HL-60 (cell line): ENCODE data around the gene CCDC90B.

Experiments used
- DNase-seq, 2 experiments: peaks; one replicate each; pipeline ENCODE4 v3.0.0-alpha.2; 2010 to 2020; ENCODE audit warnings: low read depth in 1 of 2, low spot score in 1 of 2
- H3K27ac ChIP-seq: fragments of 250-450 bp; sonication (Bioruptor Pico); replicated peaks from 2 replicates; pipeline ENCODE4 v1.5.1; 2020; ENCODE audit warnings: mild to moderate bottlenecking, moderate library complexity
- H3K27me3 ChIP-seq: fragments of 250-450 bp; sonication (Bioruptor Pico); 2 replicates; pipeline ENCODE4 v1.5.1; 2021; ENCODE audit warnings: mild to moderate bottlenecking, moderate library complexity; ENCODE audit not compliant: insufficient read depth, poor library complexity, severe bottlenecking
- H3K4me3 ChIP-seq: replicated peaks from 2 replicates; pipeline ENCODE4 v1.5.1; 2011; ENCODE audit warnings: mild to moderate bottlenecking, control low read depth, low read length; ENCODE audit not compliant: insufficient read depth
- CTCF ChIP-seq: IDR thresholded peaks from one replicate; pipeline ENCODE4 v1.5.1; 2011; ENCODE audit warnings: low read length, control low read depth, inconsistent platforms; ENCODE audit not compliant: insufficient read depth
- GABPA ChIP-seq: IDR thresholded peaks from 2 replicates; pipeline ENCODE4 v1.6.1; 2012; ENCODE audit warnings: low read depth
- POLR2AphosphoS5 ChIP-seq: IDR thresholded peaks from 2 replicates; pipeline ENCODE4 v1.6.1; 2012; ENCODE audit warnings: low read depth
- REST ChIP-seq: IDR thresholded peaks from 2 replicates; pipeline ENCODE4 v1.6.1; 2012; ENCODE audit warnings: low read depth; ENCODE audit not compliant: insufficient replicate concordance
- SPI1 ChIP-seq: IDR thresholded peaks from 2 replicates; pipeline ENCODE4 v1.6.1; 2012; ENCODE audit warnings: low read depth, mild to moderate bottlenecking, borderline replicate concordance

The CCDC90B gene

DNA sequence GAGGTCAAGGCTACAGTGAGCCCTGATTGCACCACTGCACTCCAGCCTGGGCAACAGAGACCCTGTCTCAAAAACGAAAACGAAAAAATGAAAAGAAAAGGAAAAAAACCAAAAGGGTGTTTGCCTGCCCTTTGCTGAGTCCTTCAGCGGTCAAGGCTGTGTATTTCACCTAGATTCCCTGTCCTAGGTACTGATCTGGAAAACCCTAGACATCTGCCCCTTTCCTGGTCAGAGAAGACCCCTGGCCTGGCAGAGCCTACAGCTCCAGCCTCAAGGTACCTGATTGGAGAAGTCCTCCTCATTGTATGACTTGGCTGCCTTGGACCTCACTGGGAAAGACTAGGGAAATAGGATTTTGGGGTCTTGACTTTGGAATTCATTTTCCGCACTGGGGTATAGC lies 8.0 kb upstream of the CCDC90B start:
- Histone ChIP-seq H3K4me3 (no peak overlapping the region), H3K27ac (no peak overlapping the region), H3K27me3 (no peaks in the 10 kb centered on the region)
- no peak for DNase-seq
- TF ChIP-seq REST: peak; percentile 65
- no peak for TF ChIP-seq SPI1

GRCh38 chr11:83293457-83293774 lies 7.2 kb upstream of the CCDC90B start:
- no peak for DNase-seq
- Histone ChIP-seq H3K4me3 (no peak overlapping the region), H3K27ac (no peak overlapping the region)

GRCh38 chr11:83292709-83293456 lies 6.7 kb upstream of the CCDC90B start:
- TF ChIP-seq CTCF (peak; percentile 69), SPI1 (no peak)
- Histone ChIP-seq H3K27ac (no peak overlapping the region), H3K4me3 (no peak overlapping the region), H3K27me3 (no peaks in the 10 kb centered on the region)
- peak in 1 of 2 experiments; percentile 35 for DNase-seq

More at GRCh38 chr11:83293457-83293774, 7.2 kb upstream of the CCDC90B start:
- no peak for TF ChIP-seq SPI1
- TF ChIP-seq REST: no peak
- TF ChIP-seq POLR2AphosphoS5: no peak
- no peak for TF ChIP-seq GABPA
- no peak for TF ChIP-seq CTCF
- no peaks in the 10 kb centered on the region for H3K27me3 ChIP-seq

GRCh38 chr11:83287631-83288030 lies 1.5 kb upstream of the CCDC90B start:
- Histone ChIP-seq H3K4me3 (no peak overlapping the region), H3K27ac (no peak overlapping the region), H3K27me3 (no peaks in the 10 kb centered on the region)
- TF ChIP-seq REST (no peak), POLR2AphosphoS5 (no peak), SPI1 (no peak), GABPA (no peak), CTCF (no peak)
- no peak for DNase-seq
